Erythroblast (primary cell): ENCODE data around the gene AMIGO1.

Experiments
- GATA1 ChIP-seq: IDR thresholded peaks from 2 replicates; pipeline ENCODE4 v1.6.1; 2011; ENCODE audit warnings: low read depth, mild to moderate bottlenecking, control low read depth, low read length, moderate library complexity
- POLR2A ChIP-seq: IDR thresholded peaks from 2 replicates; pipeline ENCODE4 v1.6.1; 2011; ENCODE audit warnings: mild to moderate bottlenecking, low read length

DNA sequence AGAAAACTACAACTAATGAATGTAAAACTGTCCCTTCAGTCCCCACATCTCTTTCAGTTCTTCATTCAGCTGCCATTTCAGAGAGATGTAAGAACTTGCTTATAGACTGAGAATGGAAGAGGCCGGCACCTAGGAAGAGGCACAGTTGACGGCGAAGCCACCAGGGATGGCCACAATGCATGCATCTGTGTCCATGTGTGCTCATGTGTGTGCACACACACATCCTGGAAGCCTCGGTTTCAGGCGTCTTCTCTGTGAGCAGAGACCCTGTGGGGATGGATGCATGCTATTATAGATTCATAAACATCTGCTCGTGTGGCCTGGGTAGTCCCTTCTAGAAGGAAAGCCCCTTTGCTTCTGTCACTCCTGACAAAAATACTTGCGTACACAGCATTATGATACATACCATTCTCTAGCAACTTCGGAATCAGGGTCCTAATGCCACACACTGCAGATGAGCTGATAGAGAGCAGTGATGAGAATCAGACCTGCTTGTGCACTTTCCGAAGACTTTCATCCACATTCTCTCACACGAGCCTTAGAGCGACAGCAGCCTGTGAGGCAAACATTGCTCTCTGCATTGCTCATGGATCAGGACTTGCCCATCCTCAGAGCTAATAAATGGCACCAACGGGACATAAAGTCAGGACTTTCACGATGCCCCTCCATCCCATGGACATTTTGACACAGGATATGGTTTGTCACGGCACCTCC lies 17.7 kb upstream of the AMIGO1 start:
- TF ChIP-seq POLR2A: no peak
- no peak for TF ChIP-seq GATA1
